Right lobe of liver (tissue), 6 donors: Measurements from ENCODE around the gene TSPAN4. TPM values are rescaled to one million over a fixed set of nuclear protein-coding genes. Genes with fewer than 3 reads are reported as not detected.
A peak's percentile ranks its signal among the peaks of the same experiment; 100 is the strongest.

Source experiments
- ATAC-seq, 4 donors: fragments of 200-7000 bp; cut with Tn5 transposase; one replicate each; pipeline ENCODE4 v1.9.1; 2020; ENCODE audit warnings: mild to moderate bottlenecking in 4 of 4, moderate library complexity in 4 of 4
- DNase-seq, 3 donors: peaks; one replicate each; pipeline ENCODE4 v3.0.0-alpha.2; 2020
- H3K27ac ChIP-seq, 3 donors: fragments of 200-600 bp; one replicate each; pipeline ENCODE4 v1.8.0; 2022
- H3K27me3 ChIP-seq, 2 donors: fragments of 200-600 bp; one replicate each; pipeline ENCODE4 v1.8.0; 2022
- H3K36me3 ChIP-seq, 4 donors: fragments of 200-600 bp; sonication (generic) in 1 of 4; one replicate each; pipeline versions ENCODE4 v1.5.1 to v1.8.0; 2017 to 2022; ENCODE audit warnings: control low read depth in 1 of 4
- H3K4me1 ChIP-seq, 4 donors: fragments of 200-600 bp; sonication (generic) in 1 of 4; one replicate each; pipeline versions ENCODE4 v1.5.1 to v1.8.0; 2017 to 2022; ENCODE audit warnings: control low read depth in 1 of 4
- H3K4me3 ChIP-seq, 3 donors: fragments of 200-600 bp; one replicate each; pipeline ENCODE4 v1.8.0; 2022
- H3K9me3 ChIP-seq, 4 donors: fragments of 200-600 bp; sonication (generic) in 1 of 4; one replicate each; pipeline versions ENCODE4 v1.5.1 to v1.8.0; 2017 to 2022; ENCODE audit warnings: control low read depth in 1 of 4
- CTCF ChIP-seq, 4 donors: fragments of 200-600 bp in 3 of 4; fragments of 450-650 bp in 1 of 4; IDR thresholded peaks; one replicate each; pipeline versions ENCODE4 v1.5.1 to v1.8.0; 2016 to 2022; ENCODE audit warnings: antibody characterized with exemption in 4 of 4, mild to moderate bottlenecking in 2 of 4
- POLR2A ChIP-seq: fragments of 450-650 bp; IDR thresholded peaks from one replicate; pipeline ENCODE4 v1.6.1; 2017; ENCODE audit warnings: antibody characterized with exemption, mild to moderate bottlenecking
- WGBS: methylation state at CpG from one replicate; pipeline ENCODE4 v1.1.6; 2018; ENCODE audit warnings: low coverage, low lambda C conversion rate; ENCODE audit not compliant: insufficient coverage; ENCODE audit errors: missing lambda C conversion rate; 5-methylcytosine and 5-hydroxymethylcytosine counted together
- intact Hi-C, 2 donors: fragments of 100-400 bp; cut with DNase I; formaldehyde crosslinking; loops; one replicate each; pipeline versions ENCODE4 v1.11.2 to v1.14.1; 2022
- total RNA-seq, 6 experiments: library from RNA; depleted of rRNA in 2 of 6; stranded (reverse); fragments of >200 nt in 2 of 6; fragmentation: NEBNext Ultra II Directional in 3 of 6; extraction: Animal tissue kit (Norgen Biotek cat#: 25700) in 3 of 6; gene quantifications; one replicate each; pipeline versions ENCODE4 v1.1.0 to v1.2.4, GENCODE V29; 2016 to 2023
- donor health status: DM: no; HTN: yes; CAD: no.
- donor health status: DM: no; HTN: no; CAD: no.
- donor health status: DM: no; HTN: no; CAD: no.
- donor health status: DM: no; HTN: yes; CAD: no.
- donor health status: DM: no; HTN: yes; CAD: no.

Gene TSPAN4
- total RNA-seq, 6 experiments from 2014 or later, result 14.9 to 80.6 (median 30.5) TPM

DNA sequence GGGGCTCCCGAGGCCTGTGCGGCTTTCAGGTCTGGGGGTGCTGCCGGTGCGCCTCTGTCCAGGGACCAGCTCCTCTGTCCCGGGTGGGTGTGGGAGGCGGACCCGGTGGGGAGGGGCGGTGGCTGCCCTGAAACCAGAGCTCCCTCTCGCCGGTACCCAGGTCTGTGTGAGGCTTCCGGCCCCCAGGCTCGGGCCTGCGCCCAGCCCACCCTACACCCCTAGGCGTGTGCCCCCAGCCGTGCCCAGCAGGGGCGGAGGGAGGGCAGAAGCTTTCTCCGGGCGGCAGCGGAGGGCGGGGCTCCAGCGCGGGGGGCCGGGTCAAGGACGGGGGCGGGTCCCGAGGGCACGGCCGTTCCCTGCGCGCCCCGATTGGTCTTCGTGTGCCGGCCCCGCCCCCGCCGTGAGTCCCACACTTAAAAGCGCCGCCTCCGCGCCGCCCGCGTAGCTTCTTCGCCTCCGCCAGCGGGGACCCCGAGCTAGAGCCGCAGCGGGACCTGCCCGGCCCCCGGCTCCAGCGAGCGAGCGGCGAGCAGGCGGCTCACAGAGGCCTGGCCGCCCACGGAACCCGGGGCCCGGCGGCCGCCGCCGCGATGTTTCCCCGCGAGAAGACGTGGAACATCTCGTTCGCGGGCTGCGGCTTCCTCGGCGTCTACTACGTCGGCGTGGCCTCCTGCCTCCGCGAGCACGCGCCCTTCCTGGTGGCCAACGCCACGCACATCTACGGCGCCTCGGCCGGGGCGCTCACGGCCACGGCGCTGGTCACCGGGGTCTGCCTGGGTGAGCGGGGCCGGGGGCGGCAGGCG is 23.3 kb upstream of the TSPAN4 start:
- 0% methylated on average over 12 of the region's 96 CpGs for WGBS

GRCh38 chr11:819943-820649 is 22.6 kb upstream of the TSPAN4 start:
- peak overlapping the region; percentile 71 to 99 (median 94) for H3K4me3 ChIP-seq
- DNase-seq (peak; percentile 96 to 98 (median 97)), ATAC-seq (peak; percentile 64 to 76 (median 72))
- H3K36me3 ChIP-seq, result peaks cover 0 to 24% (median 7%) of the 10 kb centered on the region in 4 donors
- H3K27ac ChIP-seq, result peak overlapping the region; percentile 81 to 94 (median 88)
- intact Hi-C loops, result no loop called here
- H3K27me3 ChIP-seq, result no peaks in the 10 kb centered on the region
- H3K4me1 ChIP-seq, result peaks cover 0 to 35% (median 16%) of the 10 kb centered on the region in 4 donors
- no peaks in the 10 kb centered on the region for H3K9me3 ChIP-seq
- 0% methylated on average over 13 of the region's 47 CpGs for WGBS
- TF ChIP-seq POLR2A, result peak; percentile 80
- TF ChIP-seq CTCF (IDR thresholded peaks at IDR 0.05), result no peak

More for the DNA sequence above, 23.3 kb upstream of the TSPAN4 start:
- Histone ChIP-seq H3K4me1 (peaks cover 0 to 28% (median 12%) of the 10 kb centered on the region in 4 donors), H3K27me3 (no peaks in the 10 kb centered on the region), H3K9me3 (no peaks in the 10 kb centered on the region), H3K36me3 (peaks cover 0 to 17% (median 3%) of the 10 kb centered on the region in 4 donors), H3K27ac (peak overlapping the region; percentile 81 to 94 (median 88)), H3K4me3 (peak overlapping the region; percentile 71 to 99 (median 94))
- TF ChIP-seq POLR2A (peak; percentile 89), CTCF (IDR thresholded peaks at IDR 0.05) (peak in 1 of 4 donors; percentile 36)
- intact Hi-C loops, result no loop called here
- peak; percentile 95 to 97 (median 96) for DNase-seq
- ATAC-seq, result peak; percentile 68 to 81 (median 76)

DNA sequence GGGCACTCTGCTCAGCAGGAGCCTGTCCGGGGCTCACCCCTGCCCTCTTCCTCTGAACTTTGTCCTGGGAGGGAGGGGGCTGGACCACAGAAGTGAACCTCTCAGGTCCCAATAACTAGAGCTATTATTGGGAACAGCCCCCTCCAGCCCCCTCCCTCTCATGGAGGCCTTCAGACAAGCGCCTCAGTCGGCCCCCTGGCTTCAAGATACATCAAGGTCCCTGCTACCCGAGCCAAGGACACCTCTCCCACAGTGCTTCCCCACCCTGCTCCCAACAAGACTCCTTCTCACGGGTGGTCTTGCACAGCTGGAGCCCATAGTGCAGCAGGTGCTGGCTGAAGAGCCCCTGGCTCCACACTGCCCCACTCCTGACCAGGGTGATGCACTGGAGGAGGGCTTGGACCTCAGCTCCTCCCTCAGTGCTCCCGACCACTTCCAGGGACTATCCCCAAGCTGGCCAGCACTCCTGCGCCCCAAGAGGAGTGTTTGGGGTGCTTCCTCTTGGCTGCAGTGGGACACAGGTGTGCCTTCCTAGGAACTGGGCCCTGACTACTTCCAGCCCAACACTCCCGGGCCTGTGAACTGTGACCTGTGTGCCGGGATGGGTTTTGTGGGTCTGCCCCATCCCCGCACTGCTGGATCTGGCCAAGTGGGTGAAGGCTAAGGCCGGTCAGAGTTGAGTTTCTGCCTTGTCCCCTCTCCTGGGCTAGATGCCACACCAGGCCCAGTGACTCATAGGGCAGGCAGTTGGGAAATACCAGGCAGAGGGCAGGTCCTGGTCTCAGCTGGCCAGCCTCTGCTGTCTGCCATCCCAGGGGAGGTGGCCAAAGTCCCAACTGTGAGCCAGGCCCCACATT is 21.8 kb upstream of the TSPAN4 start:
- Histone ChIP-seq H3K27ac (peak overlapping the region; percentile 81 to 94 (median 88)), H3K36me3 (peaks cover 0 to 24% (median 7%) of the 10 kb centered on the region in 4 donors), H3K4me1 (peaks cover 0 to 43% (median 20%) of the 10 kb centered on the region in 4 donors), H3K27me3 (no peaks in the 10 kb centered on the region), H3K9me3 (no peaks in the 10 kb centered on the region), H3K4me3 (peak overlapping the region; percentile 71 to 99 (median 94))
- TF ChIP-seq CTCF (IDR thresholded peaks at IDR 0.05) (no peak), POLR2A (peak; percentile 22)
- intact Hi-C loops, result no loop called here
- DNase-seq (peak; percentile 89 to 98 (median 96)), ATAC-seq (peak; percentile 58 to 72 (median 65))
- WGBS, result 25% methylated on average over 4 of the region's 11 CpGs
